ENCODE measurements around the gene RGMA. TPM values are rescaled to one million over a fixed set of nuclear protein-coding genes. Genes with fewer than 3 reads are reported as not detected.
A peak's percentile ranks its signal among the peaks of the same experiment; 100 is the strongest.
"Not testable (repeated sequence)": the region's sequence is repeated elsewhere in the genome, so short reads cannot be mapped to it uniquely, and the experiment has no call there.

RGMA gene
- total RNA-seq, 1 donor from 2014 or later: 21.6 TPM

- no peaks in the 10 kb centered on the region for H3K27me3 ChIP-seq
- H3K36me3 ChIP-seq: no peaks in the 10 kb centered on the region
- H3K9me3 ChIP-seq: no peaks in the 10 kb centered on the region
- TF ChIP-seq POLR2AphosphoS5 (IDR thresholded peaks at IDR 0.05; ENCODE audit: insufficient read depth in 1 of 2, low read depth in 1 of 2) (no peak), POLR2A (IDR thresholded peaks at IDR 0.05) (no peak), CTCF (IDR thresholded peaks at IDR 0.05) (no peak)
- H3K4me3 ChIP-seq: no peak overlapping the region
- intact Hi-C loops (cut with DNase I): loop anchor here (5.0 to 10.0 kb wide), 2 partner anchors 951 to 1084 kb away; no protein-coding TSS in a partner anchor
- no peak overlapping the region for H3K27ac ChIP-seq
- H3K4me1 ChIP-seq: peaks cover 45% of the 10 kb centered on the region
- no peak for DNase-seq (ENCODE audit: extremely low spot score in 2 of 2)
These were observed 55.5 kb downstream of the RGMA start for GRCh38 chr15:93033434-93034045.

GRCh38 chr15:93032515-93033206 is 56.4 kb downstream of the RGMA start:
- not testable (repeated sequence) for DNase-seq (ENCODE audit: extremely low spot score in 2 of 2); H3K9me3 ChIP-seq; H3K36me3 ChIP-seq; H3K27ac ChIP-seq; H3K4me3 ChIP-seq; H3K27me3 ChIP-seq
- intact Hi-C loops (cut with DNase I): loop anchor here (5.0 to 10.0 kb wide), 2 partner anchors 952 to 1085 kb away; no protein-coding TSS in a partner anchor
- peaks cover 47% of the 10 kb centered on the region for H3K4me1 ChIP-seq

- peaks cover 47% of the 10 kb centered on the region for H3K4me1 ChIP-seq
- DNase-seq (ENCODE audit: extremely low spot score in 2 of 2); H3K36me3 ChIP-seq; H3K4me3 ChIP-seq; H3K9me3 ChIP-seq; H3K27me3 ChIP-seq; H3K27ac ChIP-seq: not testable (repeated sequence)
- intact Hi-C loops (cut with DNase I): loop anchor here (5.0 to 10.0 kb wide), 2 partner anchors 953 to 1086 kb away; no protein-coding TSS in a partner anchor
These were observed 57.2 kb downstream of the RGMA start for GRCh38 chr15:93031557-93032384.

- DNase-seq (ENCODE audit: extremely low spot score in 2 of 2): no peak
- no peaks in the 10 kb centered on the region for H3K9me3 ChIP-seq
- no peak overlapping the region for H3K4me3 ChIP-seq
- peaks cover 49% of the 10 kb centered on the region for H3K4me1 ChIP-seq
- TF ChIP-seq CTCF (IDR thresholded peaks at IDR 0.05) (no peak), POLR2A (IDR thresholded peaks at IDR 0.05) (no peak), POLR2AphosphoS5 (IDR thresholded peaks at IDR 0.05; ENCODE audit: insufficient read depth in 1 of 2, low read depth in 1 of 2) (no peak)
- no peak overlapping the region for H3K27ac ChIP-seq
- no peaks in the 10 kb centered on the region for H3K27me3 ChIP-seq
- H3K36me3 ChIP-seq: peaks cover 0 to 4% of the 10 kb centered on the region in 2 donors
- intact Hi-C loops (cut with DNase I): loop anchor here (5.0 to 10.0 kb wide), 2 partner anchors 954 to 1086 kb away; no protein-coding TSS in a partner anchor
These were observed 57.9 kb downstream of the RGMA start for GRCh38 chr15:93031103-93031464.

GRCh38 chr15:93030430-93031102 is 58.4 kb downstream of the RGMA start:
- H3K36me3 ChIP-seq: peaks cover 0 to 10% of the 10 kb centered on the region in 2 donors
- H3K27me3 ChIP-seq: no peaks in the 10 kb centered on the region
- peaks cover 49% of the 10 kb centered on the region for H3K4me1 ChIP-seq
- no peak overlapping the region for H3K4me3 ChIP-seq
- intact Hi-C loops (cut with DNase I): loop anchor here (5.0 to 10.0 kb wide), 2 partner anchors 954 to 1087 kb away; no protein-coding TSS in a partner anchor
- DNase-seq (ENCODE audit: extremely low spot score in 2 of 2): peak in 1 of 2 donors; percentile 88
- no peak for TF ChIP-seq POLR2A (IDR thresholded peaks at IDR 0.05)
- TF ChIP-seq CTCF (IDR thresholded peaks at IDR 0.05): peak; percentile 65 to 90 (median 76)
- no peaks in the 10 kb centered on the region for H3K9me3 ChIP-seq
- H3K27ac ChIP-seq: peak overlapping the region; percentile 79

Measured in vagina (tissue), 2 donors.